Uterine smooth muscle cell (primary cell): ENCODE results near the gene AKAP6. TPM values are rescaled to one million over a fixed set of nuclear protein-coding genes. Genes with fewer than 3 reads are reported as not detected.

Source experiments
- total RNA-seq: library from RNA; depleted of rRNA; stranded (reverse); fragments of >200 nt; gene quantifications from 2 replicates; pipeline ENCODE4 v1.2.3, GENCODE V29; 2014

The AKAP6 gene
- total RNA-seq = 10.6 and 26.6 TPM in 2 replicates

DNA sequence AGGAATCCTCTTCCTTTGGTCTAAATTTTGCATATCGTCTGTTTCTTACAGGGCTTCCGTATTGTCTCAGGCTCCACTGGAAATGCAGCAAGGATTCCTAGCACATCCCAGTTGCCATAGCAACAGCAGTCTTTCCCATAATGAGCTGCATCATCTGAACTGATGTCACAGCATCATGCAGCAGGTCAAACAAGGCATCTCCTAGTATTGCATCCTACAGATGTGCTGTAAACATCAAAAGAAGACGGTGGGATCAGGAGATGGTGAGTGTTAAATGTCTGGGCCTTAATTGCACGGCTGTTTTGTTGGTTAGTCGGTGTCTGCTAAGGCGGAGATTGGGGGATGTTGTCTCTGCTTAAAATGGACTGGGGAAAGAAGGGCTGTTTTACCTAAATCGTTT lies at the start of gene AKAP6:
TSS of gene AKAP6 (plus strand) at position 153 of the 400 bp plus-strand sequence. CDS start 104,196 bp downstream, outside the sequence.

Other genes with a start within 250 kb of the AKAP6 start
- gene RNU6-7, start 127.3 kb upstream of the AKAP6 start, total RNA-seq = not detected in 2 replicates
- gene RNU6-8, start 126.0 kb upstream of the AKAP6 start, total RNA-seq = not detected in 2 replicates